Thoracic aorta (tissue), 2 donors: Measurements from ENCODE around the gene PNMA8A. TPM values are rescaled to one million over a fixed set of nuclear protein-coding genes. Genes with fewer than 3 reads are reported as not detected.

Experiments used
- ATAC-seq: fragments of 150-250 bp; one replicate; pipeline ENCODE4 v1.8.0; 2017; ENCODE audit warnings: low read depth; ENCODE audit not compliant: insufficient number of reproducible peaks, low FRiP score
- DNase-seq: peaks from one replicate; pipeline ENCODE4 v3.0.0-alpha.2; 2020; ENCODE audit warnings: low spot score
- H3K27ac ChIP-seq, 2 donors: fragments of 200-600 bp; sonication (generic); 1 replicate in 1 of 2; 2 replicates in 1 of 2; pipeline ENCODE4 v1.5.1; 2016; ENCODE audit warnings: mild to moderate bottlenecking in 2 of 2, moderate library complexity in 2 of 2
- H3K27me3 ChIP-seq: fragments of 200-600 bp; sonication (generic); replicated peaks from 2 replicates; pipeline ENCODE4 v1.6.0; 2016; ENCODE audit warnings: mild to moderate bottlenecking; ENCODE audit not compliant: insufficient read depth
- H3K36me3 ChIP-seq: fragments of 200-600 bp; sonication (generic); one replicate; pipeline ENCODE4 v1.5.1; 2016
- H3K4me1 ChIP-seq, 2 donors: fragments of 200-600 bp; sonication (generic); 1 replicate in 1 of 2; 2 replicates in 1 of 2; pipeline versions ENCODE4 v1.5.1 to v1.6.0; 2016; ENCODE audit warnings: low read depth in 2 of 2, mild to moderate bottlenecking in 1 of 2; ENCODE audit not compliant: control insufficient read depth in 1 of 2
- H3K4me3 ChIP-seq: fragments of 200-600 bp; sonication (generic); 2 replicates; pipeline ENCODE4 v1.5.1; 2016; ENCODE audit warnings: mild to moderate bottlenecking
- H3K9me3 ChIP-seq: fragments of 200-600 bp; sonication (generic); 2 replicates; pipeline ENCODE4 v1.5.1; 2016
- total RNA-seq, 2 donors: library from RNA; depleted of rRNA; stranded (reverse); fragments of >200 nt; gene quantifications; one replicate each; pipeline versions ENCODE4 v1.1.0 to v1.2.3, GENCODE V29; 2016
- TF ChIP-seq, protein P1 (sequence below): fragments of 200-600 bp; sonication (generic); IDR thresholded peaks from one replicate; pipeline ENCODE4 v1.5.1; 2019; ENCODE audit warnings: antibody characterized with exemption

The PNMA8A gene
- total RNA-seq, 2 donors from 2014 or later, result 5.1 to 14.6 TPM

DNA sequence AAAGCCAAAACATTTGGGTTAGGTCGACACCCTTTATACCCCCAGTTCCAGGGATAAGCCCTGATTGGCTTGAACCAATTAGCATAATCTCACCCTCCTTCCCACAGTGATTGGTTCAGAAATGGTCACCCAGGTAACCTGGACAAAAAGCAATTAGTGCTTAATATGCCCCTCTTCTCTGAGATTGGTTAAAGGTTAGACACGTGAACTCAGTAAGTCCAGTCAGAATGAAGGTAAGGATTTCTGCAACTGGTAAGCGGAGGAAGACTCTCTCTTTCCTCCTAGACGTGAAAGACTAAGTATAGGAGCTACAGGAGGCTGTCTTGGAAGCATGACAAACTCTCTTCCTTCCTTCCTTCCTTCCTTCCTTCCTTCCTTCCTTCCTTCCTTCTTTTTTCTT lies 41.4 kb downstream of the PNMA8A start:
- no peaks in the 10 kb centered on the region for H3K9me3 ChIP-seq
- TF ChIP-seq, protein P1, sequence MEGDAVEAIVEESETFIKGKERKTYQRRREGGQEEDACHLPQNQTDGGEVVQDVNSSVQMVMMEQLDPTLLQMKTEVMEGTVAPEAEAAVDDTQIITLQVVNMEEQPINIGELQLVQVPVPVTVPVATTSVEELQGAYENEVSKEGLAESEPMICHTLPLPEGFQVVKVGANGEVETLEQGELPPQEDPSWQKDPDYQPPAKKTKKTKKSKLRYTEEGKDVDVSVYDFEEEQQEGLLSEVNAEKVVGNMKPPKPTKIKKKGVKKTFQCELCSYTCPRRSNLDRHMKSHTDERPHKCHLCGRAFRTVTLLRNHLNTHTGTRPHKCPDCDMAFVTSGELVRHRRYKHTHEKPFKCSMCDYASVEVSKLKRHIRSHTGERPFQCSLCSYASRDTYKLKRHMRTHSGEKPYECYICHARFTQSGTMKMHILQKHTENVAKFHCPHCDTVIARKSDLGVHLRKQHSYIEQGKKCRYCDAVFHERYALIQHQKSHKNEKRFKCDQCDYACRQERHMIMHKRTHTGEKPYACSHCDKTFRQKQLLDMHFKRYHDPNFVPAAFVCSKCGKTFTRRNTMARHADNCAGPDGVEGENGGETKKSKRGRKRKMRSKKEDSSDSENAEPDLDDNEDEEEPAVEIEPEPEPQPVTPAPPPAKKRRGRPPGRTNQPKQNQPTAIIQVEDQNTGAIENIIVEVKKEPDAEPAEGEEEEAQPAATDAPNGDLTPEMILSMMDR, result no peak
- ATAC-seq (no peak), DNase-seq (no peak)
- no peak overlapping the region for H3K4me3 ChIP-seq
- no peaks in the 10 kb centered on the region for H3K27me3 ChIP-seq
- no peaks in the 10 kb centered on the region for H3K36me3 ChIP-seq
- peaks cover 4 to 28% of the 10 kb centered on the region in 2 donors for H3K4me1 ChIP-seq
- H3K27ac ChIP-seq, result no peak overlapping the region

DNA sequence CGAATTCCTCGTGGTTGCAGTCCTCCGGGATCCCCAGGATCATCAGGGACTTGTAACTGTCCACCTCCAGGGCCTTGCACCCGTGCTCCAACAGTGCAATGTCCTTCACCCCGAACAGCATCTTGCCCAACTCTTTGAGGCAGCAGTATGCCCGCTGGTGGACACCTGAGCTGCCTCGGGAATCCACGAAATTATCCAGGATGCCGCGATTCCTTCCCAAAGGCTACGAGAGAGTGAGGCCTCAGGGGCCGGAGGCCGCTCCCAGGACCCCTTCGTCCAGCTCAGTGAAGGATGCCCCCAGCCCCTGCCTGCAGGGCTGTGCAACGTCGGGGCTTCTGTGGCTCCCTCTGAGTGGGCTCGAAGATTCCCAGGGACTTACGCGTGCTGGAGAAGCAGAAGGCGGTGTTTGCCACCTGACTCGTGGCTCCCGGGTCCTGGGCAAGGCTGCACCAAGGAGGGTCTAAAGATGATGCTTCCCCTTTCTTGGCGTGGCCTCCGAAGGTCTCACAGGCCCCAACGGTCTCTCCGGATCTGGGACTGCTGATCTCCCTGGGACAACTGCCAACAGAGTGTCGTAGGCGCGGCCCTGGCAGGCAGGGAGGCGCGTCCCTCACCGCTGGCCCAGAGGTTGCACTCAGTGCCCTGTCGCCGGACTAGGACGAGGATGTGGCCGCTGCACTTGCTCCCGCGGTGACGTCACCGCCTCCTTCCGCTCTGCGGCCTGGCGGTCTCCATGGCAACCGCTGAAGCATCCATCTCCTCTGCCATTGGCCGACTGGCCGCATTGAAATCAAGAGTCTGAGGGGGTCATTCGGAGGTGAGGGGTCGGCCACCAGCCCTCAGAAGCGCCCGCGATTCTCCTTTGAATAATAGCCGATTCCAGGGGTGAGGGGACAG lies 42.9 kb downstream of the PNMA8A start, which contains the start of gene PNMA8C:
Gene PNMA8C, minus strand, starts transcription at position 698 of the 897 bp plus-strand sequence. Its CDS starts 577 bp downstream, at position 121.
- no peaks in the 10 kb centered on the region for H3K36me3 ChIP-seq
- no peaks in the 10 kb centered on the region for H3K27me3 ChIP-seq
- no peaks in the 10 kb centered on the region for H3K9me3 ChIP-seq
- H3K4me3 ChIP-seq, result peak within 1 kb of the TSS; percentile 76
- TF ChIP-seq, protein P1, result no peak
- peak; percentile 70 for ATAC-seq
- peak; percentile 66 for DNase-seq
- peaks cover 4 to 28% of the 10 kb centered on the region in 2 donors for H3K4me1 ChIP-seq
- peak within 1 kb of the TSS; percentile 76 to 91 for H3K27ac ChIP-seq

DNA sequence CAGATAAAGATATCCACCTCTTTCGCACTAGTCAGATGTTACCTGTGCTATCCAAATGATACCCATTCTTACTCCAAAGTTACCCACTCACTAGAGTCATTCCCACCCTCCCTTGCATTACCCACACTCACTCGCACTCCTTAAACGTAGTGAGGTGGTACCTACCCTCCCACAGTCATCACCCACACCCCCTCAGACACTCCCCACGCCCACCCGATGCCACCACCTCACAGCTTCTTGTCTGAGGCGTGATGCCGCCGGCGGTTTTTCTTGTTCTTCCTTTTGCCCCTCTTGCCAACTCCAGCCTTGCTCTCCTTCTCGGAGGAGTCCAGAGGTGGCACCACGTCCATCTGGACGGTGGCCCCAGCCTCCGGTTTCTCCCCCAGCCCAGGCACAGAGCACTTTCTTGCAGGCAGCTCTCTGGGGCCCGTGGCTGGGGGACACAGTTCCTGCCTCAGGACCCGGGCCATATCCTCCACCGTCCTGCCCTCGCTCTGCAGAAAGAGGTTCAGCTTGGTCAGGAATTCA lies 43.8 kb downstream of the PNMA8A start:
- H3K9me3 ChIP-seq, result no peaks in the 10 kb centered on the region
- peaks cover 4 to 28% of the 10 kb centered on the region in 2 donors for H3K4me1 ChIP-seq
- H3K27ac ChIP-seq, result peak overlapping the region; percentile 76 to 91
- no peak for DNase-seq
- no peak for ATAC-seq
- H3K36me3 ChIP-seq, result no peaks in the 10 kb centered on the region
- no peaks in the 10 kb centered on the region for H3K27me3 ChIP-seq
- TF ChIP-seq, protein P1, result no peak
- peak overlapping the region; percentile 76 for H3K4me3 ChIP-seq

DNA sequence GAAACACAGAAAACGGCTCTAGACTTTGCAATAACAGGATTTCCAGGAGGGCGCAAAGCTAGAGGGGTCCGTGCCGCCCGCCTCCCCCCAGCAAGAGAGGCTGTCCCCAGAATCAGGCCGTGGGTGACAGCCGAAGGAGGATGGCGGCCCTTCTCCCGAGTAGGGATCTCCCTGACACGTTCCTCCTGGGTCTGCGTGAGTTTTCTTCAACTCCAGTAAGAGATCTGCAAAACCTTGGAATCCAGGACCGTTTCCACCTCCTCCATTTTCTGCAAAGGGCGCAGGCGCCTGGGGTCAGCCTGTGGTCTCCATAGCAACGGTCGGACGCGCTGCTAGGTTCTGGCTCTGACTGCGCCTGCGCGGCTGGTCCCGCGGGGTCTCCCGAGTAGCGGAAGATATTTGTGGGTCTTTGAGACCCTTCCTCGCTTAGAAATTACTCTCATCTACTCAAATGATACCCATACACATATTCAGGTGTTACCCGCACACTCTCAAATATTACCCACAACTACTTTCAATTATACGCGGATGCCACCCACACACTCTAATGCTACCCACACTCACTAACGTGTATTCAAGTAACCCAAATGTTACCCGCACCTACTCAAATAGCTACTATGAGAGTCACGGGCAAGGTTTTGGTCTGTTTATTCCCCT lies 44.7 kb downstream of the PNMA8A start:
- TF ChIP-seq, protein P1, result no peak
- Histone ChIP-seq H3K27me3 (no peaks in the 10 kb centered on the region), H3K4me1 (peaks cover 4 to 28% of the 10 kb centered on the region in 2 donors), H3K27ac (peak overlapping the region; percentile 58 to 91), H3K4me3 (peak overlapping the region; percentile 76), H3K9me3 (no peaks in the 10 kb centered on the region), H3K36me3 (no peaks in the 10 kb centered on the region)
- DNase-seq (no peak), ATAC-seq (no peak)

DNA sequence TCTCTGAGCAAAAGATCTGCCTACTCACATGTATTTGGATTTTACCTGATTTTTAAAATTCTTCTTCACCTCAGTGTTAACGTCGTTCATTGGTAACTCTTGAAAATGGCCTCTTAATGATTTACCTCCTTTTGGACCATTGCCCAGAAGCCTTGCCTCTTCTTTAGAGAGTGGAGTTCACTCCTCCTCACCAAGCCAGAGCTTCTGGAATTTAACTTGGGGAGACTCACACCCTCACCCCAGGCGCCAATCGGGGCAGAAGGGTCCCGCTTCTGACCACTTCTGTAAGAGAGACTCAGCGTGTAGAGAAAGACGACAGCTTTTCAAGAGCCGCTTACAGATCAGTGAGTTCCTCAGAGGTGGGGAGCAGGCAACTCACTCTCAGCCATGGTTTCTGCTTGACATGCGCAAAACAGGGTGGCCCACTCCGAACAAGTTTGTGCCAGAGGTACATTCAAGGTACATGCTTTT lies 45.3 kb downstream of the PNMA8A start:
- no peak for ATAC-seq
- Histone ChIP-seq H3K9me3 (no peaks in the 10 kb centered on the region), H3K27me3 (no peaks in the 10 kb centered on the region), H3K4me3 (peak overlapping the region; percentile 76), H3K4me1 (peaks cover 4 to 28% of the 10 kb centered on the region in 2 donors), H3K27ac (peak overlapping the region; percentile 58 to 91), H3K36me3 (no peaks in the 10 kb centered on the region)
- DNase-seq, result no peak
- TF ChIP-seq, protein P1, result no peak
